ENCODE results near the gene SCN11A. TPM values are rescaled to one million over a fixed set of nuclear protein-coding genes. Genes with fewer than 3 reads are reported as not detected.

SCN11A gene
- total RNA-seq, 1 experiment from 2014 or later = 0.13 TPM

DNA sequence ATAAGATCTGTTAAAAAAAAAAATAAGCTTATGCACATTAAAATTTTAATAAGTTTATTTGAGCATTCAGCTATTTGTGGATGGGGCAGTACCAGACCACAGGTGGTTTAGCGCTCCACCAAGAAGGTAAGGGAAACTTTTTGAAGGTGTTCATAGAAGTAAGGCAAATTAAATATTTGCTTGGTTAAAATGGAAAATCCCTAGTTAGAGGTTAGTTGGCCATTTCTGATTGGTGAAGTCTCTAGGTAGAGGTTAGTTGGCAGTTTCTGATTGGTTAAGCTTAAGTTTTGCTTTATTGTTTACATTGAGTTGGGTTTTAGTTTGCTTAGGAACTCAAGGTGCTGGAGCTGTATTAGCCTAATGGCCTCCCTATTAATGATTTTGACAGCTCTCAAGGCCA, 30.7 kb downstream of the SCN11A start (continued):
- TF ChIP-seq, protein P1, sequence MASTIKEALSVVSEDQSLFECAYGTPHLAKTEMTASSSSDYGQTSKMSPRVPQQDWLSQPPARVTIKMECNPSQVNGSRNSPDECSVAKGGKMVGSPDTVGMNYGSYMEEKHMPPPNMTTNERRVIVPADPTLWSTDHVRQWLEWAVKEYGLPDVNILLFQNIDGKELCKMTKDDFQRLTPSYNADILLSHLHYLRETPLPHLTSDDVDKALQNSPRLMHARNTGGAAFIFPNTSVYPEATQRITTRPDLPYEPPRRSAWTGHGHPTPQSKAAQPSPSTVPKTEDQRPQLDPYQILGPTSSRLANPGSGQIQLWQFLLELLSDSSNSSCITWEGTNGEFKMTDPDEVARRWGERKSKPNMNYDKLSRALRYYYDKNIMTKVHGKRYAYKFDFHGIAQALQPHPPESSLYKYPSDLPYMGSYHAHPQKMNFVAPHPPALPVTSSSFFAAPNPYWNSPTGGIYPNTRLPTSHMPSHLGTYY (CRISPR knock-in tag; IDR thresholded peaks at IDR 0.05) = no peak
- TF ChIP-seq, protein P2, sequence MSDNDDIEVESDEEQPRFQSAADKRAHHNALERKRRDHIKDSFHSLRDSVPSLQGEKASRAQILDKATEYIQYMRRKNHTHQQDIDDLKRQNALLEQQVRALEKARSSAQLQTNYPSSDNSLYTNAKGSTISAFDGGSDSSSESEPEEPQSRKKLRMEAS (CRISPR knock-in tag; IDR thresholded peaks at IDR 0.05) = no peak
- TF ChIP-seq ZNF671 (CRISPR knock-in tag; IDR thresholded peaks at IDR 0.05) = no peak

DNA sequence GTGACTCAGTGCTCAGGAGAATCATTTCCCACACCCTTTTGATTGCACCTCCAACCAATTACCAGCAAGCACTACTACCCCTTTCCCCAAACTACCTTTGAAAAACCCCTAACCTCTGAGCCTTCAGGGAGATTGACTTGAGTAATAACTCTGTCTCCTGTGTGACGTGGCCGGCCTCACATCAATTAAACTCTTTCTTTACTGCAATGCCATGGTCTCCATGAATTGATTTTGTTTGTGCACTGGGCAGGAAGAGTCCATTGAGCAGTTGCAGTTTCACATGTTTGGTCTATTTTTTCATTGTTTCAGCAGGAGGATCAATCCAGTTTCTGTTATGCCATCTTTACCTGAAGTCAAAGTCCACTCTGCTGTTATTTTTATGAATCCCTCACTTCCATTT, 32.4 kb downstream of the SCN11A start:
- H3K9me3 Mint-ChIP-seq = no peaks in the 10 kb centered on the region
- TF ChIP-seq, protein P1 (CRISPR knock-in tag; IDR thresholded peaks at IDR 0.05) = no peak
- TF ChIP-seq, protein P3, sequence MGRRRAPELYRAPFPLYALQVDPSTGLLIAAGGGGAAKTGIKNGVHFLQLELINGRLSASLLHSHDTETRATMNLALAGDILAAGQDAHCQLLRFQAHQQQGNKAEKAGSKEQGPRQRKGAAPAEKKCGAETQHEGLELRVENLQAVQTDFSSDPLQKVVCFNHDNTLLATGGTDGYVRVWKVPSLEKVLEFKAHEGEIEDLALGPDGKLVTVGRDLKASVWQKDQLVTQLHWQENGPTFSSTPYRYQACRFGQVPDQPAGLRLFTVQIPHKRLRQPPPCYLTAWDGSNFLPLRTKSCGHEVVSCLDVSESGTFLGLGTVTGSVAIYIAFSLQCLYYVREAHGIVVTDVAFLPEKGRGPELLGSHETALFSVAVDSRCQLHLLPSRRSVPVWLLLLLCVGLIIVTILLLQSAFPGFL (CRISPR knock-in tag; IDR thresholded peaks at IDR 0.05; ENCODE audit: borderline replicate concordance) = no peak
- TF ChIP-seq NR3C1 (CRISPR knock-in tag; conservative IDR thresholded peaks at IDR 0.05; ENCODE audit: low read depth) (no peak), SMAD4 (CRISPR knock-in tag; IDR thresholded peaks at IDR 0.05) (no peak), MXD4 (CRISPR knock-in tag; IDR thresholded peaks at IDR 0.05; ENCODE audit: borderline replicate concordance) (no peak), GRHL2 (CRISPR knock-in tag; IDR thresholded peaks at IDR 0.05; ENCODE audit: insufficient replicate concordance, severe bottlenecking) (no peak), FOXK1 (CRISPR knock-in tag; IDR thresholded peaks at IDR 0.05) (no peak), ZNF121 (CRISPR knock-in tag; IDR thresholded peaks at IDR 0.05) (no peak), TP53 (CRISPR knock-in tag; IDR thresholded peaks at IDR 0.05) (no peak)
- TF ChIP-seq, protein P4, sequence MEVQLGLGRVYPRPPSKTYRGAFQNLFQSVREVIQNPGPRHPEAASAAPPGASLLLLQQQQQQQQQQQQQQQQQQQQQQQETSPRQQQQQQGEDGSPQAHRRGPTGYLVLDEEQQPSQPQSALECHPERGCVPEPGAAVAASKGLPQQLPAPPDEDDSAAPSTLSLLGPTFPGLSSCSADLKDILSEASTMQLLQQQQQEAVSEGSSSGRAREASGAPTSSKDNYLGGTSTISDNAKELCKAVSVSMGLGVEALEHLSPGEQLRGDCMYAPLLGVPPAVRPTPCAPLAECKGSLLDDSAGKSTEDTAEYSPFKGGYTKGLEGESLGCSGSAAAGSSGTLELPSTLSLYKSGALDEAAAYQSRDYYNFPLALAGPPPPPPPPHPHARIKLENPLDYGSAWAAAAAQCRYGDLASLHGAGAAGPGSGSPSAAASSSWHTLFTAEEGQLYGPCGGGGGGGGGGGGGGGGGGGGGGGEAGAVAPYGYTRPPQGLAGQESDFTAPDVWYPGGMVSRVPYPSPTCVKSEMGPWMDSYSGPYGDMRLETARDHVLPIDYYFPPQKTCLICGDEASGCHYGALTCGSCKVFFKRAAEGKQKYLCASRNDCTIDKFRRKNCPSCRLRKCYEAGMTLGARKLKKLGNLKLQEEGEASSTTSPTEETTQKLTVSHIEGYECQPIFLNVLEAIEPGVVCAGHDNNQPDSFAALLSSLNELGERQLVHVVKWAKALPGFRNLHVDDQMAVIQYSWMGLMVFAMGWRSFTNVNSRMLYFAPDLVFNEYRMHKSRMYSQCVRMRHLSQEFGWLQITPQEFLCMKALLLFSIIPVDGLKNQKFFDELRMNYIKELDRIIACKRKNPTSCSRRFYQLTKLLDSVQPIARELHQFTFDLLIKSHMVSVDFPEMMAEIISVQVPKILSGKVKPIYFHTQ (CRISPR knock-in tag; IDR thresholded peaks at IDR 0.05) = no peak
- TF ChIP-seq, protein P5, sequence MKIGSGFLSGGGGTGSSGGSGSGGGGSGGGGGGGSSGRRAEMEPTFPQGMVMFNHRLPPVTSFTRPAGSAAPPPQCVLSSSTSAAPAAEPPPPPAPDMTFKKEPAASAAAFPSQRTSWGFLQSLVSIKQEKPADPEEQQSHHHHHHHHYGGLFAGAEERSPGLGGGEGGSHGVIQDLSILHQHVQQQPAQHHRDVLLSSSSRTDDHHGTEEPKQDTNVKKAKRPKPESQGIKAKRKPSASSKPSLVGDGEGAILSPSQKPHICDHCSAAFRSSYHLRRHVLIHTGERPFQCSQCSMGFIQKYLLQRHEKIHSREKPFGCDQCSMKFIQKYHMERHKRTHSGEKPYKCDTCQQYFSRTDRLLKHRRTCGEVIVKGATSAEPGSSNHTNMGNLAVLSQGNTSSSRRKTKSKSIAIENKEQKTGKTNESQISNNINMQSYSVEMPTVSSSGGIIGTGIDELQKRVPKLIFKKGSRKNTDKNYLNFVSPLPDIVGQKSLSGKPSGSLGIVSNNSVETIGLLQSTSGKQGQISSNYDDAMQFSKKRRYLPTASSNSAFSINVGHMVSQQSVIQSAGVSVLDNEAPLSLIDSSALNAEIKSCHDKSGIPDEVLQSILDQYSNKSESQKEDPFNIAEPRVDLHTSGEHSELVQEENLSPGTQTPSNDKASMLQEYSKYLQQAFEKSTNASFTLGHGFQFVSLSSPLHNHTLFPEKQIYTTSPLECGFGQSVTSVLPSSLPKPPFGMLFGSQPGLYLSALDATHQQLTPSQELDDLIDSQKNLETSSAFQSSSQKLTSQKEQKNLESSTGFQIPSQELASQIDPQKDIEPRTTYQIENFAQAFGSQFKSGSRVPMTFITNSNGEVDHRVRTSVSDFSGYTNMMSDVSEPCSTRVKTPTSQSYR (CRISPR knock-in tag; IDR thresholded peaks at IDR 0.05) = no peak
- TF ChIP-seq, protein P6, sequence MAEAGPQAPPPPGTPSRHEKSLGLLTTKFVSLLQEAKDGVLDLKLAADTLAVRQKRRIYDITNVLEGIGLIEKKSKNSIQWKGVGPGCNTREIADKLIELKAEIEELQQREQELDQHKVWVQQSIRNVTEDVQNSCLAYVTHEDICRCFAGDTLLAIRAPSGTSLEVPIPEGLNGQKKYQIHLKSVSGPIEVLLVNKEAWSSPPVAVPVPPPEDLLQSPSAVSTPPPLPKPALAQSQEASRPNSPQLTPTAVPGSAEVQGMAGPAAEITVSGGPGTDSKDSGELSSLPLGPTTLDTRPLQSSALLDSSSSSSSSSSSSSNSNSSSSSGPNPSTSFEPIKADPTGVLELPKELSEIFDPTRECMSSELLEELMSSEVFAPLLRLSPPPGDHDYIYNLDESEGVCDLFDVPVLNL (CRISPR knock-in tag; IDR thresholded peaks at IDR 0.05; ENCODE audit: borderline replicate concordance, low read depth) = no peak
- CTCF ChIA-PET = no interaction called here
- DNase-seq (ENCODE audit: low spot score) = no peak
- POLR2A ChIA-PET = no interaction called here
- no peak overlapping the region for H3K27ac Mint-ChIP-seq
- ATAC-seq = no peak
- H3K4me1 Mint-ChIP-seq = no peaks in the 10 kb centered on the region
- H3K27me3 Mint-ChIP-seq (ENCODE audit: low read depth) = no peaks in the 10 kb centered on the region; the same call in 1 of the 2 replicates
- no peak overlapping the region for H3K4me3 Mint-ChIP-seq
- no peaks in the 10 kb centered on the region for H3K36me3 Mint-ChIP-seq

Data from WTC11 (cell line).